NCI-H2107 (cell line): Measurements from ENCODE around the gene SLC25A46.
A peak's percentile ranks its signal among the peaks of the same experiment; 100 is the strongest.
"Not testable (repeated sequence)": the region's sequence is repeated elsewhere in the genome, so short reads cannot be mapped to it uniquely, and the experiment has no call there.

Experiments used
- DNase-seq: peaks from one replicate; lab custom pipeline; 2025; lab: John Stamatoyannopoulos, UW

SLC25A46 gene

DNA sequence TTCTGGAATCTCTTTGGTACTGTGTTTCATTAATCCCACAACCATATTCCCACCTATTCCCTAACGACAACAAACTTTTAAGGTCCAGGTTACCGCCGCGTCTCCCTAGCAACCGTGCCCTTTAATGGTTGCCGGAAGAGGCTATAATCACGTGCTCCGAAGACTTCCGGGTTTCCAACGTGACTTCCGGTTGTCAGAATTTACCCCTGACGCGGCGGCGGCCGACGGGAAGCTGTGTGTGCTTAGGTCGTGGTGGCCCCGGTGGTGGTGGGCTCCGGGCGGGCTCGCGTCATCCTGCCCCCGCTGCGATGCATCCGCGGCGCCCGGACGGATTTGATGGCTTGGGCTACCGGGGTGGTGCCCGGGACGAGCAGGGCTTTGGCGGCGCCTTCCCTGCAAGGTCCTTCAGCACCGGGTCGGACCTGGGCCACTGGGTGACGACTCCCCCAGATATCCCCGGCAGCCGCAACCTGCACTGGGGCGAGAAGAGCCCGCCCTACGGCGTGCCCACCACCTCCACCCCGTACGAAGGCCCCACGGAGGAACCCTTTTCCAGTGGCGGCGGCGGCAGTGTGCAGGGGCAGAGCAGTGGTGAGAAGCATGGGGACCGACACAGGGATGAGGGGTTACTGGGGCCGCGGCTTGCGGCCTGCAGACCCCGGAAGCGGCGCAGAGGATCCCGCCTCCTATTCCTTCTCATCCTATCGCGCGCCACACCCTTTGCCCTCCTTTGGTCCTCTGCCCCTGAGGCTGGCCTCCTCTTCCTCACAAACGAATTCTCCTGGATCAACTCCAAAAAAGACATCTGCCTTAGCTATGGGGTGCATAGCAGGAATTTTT is at the start of gene SLC25A46:
Gene SLC25A46, plus strand, starts transcription at position 196 of the 840 bp plus-strand sequence. Its CDS starts 113 bp downstream, at position 309.
- peak; percentile 64 for DNase-seq

DNA sequence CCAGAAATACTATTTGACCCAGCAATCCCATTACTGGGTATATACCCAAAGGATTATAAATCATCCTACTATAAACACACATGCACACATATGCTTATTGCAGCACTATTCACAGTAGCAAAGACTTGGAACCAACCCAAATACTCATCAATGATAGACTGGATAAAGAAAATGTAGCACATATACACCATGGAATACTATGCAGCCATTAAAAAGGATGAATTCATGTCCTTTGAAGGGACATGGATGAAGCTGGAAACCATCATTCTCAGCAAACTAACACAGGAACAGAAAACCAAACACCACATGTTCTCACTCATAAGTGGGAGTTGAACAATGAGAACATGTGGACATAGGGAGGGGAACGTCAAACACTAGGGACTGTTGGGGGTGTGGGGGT is 48.2 kb upstream of the SLC25A46 start:
- DNase-seq: not testable (repeated sequence)

- DNase-seq: not testable (repeated sequence)
Measured at GRCh38 chr5:110692669-110693068, 46.1 kb upstream of the SLC25A46 start.

GRCh38 chr5:110702300-110702699 is 36.5 kb upstream of the SLC25A46 start:
- DNase-seq: no peak

- DNase-seq: no peak
Measured at GRCh38 chr5:110702704-110703103, 36.1 kb upstream of the SLC25A46 start.

- no peak for DNase-seq
Measured at GRCh38 chr5:110703481-110703880, 35.3 kb upstream of the SLC25A46 start.

GRCh38 chr5:110705349-110705748 is 33.5 kb upstream of the SLC25A46 start:
- no peak for DNase-seq

GRCh38 chr5:110707260-110707844 is 31.5 kb upstream of the SLC25A46 start:
- no peak for DNase-seq

GRCh38 chr5:110716247-110717245 is 22.3 kb upstream of the SLC25A46 start:
- DNase-seq: no peak

DNA sequence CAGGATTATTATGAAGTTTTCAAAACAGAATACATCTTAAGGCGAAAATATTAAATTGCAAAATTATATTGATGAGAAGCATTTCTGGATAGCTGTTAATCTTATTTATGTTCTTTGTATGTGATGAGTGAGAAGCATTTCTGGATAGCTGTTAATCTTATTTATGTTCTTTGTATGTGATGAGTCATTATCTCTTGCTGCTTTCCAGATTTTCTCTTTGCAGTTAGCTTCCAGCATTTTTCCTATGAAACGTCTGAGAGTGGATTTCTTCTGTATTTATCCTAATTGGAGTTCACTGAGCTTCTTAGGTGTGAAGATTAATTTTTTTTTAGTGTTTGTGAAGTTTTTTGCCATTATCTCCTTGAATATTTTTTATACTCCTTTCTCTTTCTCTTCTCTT is 20.5 kb upstream of the SLC25A46 start:
- no peak for DNase-seq

DNA sequence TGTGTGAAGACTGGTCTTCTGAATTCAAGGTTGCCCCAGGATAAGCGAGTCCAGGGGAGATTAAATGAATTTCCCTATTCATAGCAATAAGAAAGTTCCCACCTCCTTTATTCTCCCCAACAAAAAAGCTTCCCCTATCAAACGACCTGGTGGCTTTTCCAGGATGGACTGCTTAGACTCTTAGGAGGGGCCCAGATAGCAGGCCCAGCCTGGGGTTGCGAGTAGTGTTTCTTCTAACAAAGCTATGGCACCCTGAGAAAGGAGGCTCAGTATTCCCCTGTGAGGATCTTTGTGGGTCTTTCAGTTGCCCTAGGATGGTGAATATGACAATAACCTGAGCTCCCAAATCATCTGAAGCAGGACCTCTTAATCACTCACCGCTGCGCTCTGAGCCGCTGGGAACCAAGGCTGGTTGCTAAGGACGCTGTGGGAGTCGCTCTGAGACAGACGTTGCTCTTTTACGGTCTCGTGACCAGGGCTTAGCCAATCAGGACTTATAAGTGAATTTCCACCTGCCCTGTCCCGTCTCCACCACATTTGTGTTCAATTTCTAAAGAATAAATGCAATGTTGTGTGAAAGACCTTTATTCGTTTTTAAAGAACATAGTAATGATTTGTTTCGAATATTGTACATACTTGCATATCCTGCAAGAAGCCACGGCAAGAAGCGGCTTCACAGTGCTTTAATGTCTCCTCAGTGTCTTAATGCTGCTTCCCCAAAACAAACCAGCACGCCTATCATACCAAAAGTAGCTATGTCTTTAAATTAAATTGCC is 12.4 kb upstream of the SLC25A46 start, which contains the start of gene TMEM232:
Gene TMEM232, minus strand, starts transcription at position 423 of the 776 bp plus-strand sequence. CDS start 59,319 bp downstream, outside the sequence.
- peak; percentile 38 for DNase-seq

- peak; percentile 0 for DNase-seq
Measured at GRCh38 chr5:110727025-110727314, 11.8 kb upstream of the SLC25A46 start.

DNA sequence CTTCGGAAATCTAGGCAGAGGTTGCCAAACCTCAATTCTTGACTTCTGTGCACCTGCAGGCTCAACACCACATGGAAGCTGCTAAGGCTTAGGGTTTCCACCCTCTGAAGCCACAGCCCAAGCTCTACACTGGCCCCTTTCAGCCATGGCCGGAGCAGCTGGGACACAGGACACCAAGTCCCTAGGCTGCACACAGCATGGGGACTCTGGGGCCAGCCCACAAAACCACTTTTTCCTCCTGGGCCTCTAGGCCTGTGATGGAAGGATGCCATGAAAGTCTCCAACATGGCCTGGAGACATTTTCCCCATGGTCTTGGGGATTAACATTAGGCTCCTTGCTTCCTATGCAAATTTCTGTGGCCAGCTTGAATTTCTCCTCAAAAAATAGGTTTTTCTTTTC is 7.3 kb upstream of the SLC25A46 start:
- not testable (repeated sequence) for DNase-seq

GRCh38 chr5:110734101-110734500 is 4.7 kb upstream of the SLC25A46 start:
- no peak for DNase-seq

GRCh38 chr5:110735556-110735955 is 3.3 kb upstream of the SLC25A46 start:
- DNase-seq: no peak

- no peak for DNase-seq
Measured at GRCh38 chr5:110736753-110737152, 2.1 kb upstream of the SLC25A46 start.

DNA sequence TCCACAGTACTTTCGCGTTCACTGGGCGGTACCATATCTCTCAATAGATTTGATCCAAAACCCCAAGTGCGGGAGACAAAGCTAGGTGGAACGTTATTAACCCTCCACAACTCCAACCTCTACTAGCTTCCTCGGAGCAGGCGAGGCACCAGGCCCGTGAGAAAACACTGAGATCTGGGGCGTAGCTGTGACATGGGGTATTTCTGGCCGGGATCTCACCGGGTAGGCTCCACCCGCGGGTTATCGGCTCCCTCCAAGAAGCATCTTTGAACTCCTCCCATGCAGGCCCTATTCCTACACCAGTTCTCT is 350 bp upstream of the SLC25A46 start:
- DNase-seq: no peak

DNA sequence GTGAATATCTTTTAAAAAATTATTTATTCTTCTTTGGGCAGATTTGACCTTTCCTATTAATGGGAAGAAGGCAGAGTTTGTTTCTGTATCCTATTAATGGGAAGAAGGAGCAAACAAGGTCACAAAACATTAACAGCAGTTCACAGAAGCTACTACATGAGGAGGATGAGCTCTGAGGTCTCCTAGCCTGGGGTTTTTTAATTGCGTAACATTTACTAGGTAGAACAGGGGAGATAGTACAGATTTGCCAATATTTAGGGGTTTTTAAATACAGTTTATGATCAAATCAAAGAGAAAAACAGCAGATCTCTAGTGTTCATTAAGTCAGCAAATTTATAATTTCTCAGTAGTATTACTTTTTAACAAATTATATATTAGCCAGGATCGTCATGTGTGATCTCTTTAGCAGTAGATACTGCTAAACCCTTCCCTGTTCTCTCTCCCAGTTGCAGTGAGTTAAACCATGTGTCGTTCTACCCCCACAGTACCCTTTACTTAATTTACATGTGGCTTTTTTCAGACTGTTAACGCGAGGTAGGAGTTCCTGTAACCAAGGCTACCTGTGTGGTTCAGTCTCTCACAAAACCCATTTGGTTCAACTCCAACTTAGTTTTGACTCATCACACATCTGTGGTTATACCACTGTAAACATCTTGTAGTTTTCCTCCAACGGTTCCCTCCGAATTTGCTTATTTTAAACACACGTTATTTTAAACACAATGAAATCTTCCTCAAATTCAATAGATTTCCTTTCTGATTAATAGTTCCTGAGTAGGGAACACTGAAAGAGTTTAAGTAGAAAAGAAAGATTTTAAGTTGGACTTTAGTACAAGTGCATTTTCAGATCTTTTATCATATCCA is 13.3 kb downstream of the SLC25A46 start:
- no peak for DNase-seq

DNA sequence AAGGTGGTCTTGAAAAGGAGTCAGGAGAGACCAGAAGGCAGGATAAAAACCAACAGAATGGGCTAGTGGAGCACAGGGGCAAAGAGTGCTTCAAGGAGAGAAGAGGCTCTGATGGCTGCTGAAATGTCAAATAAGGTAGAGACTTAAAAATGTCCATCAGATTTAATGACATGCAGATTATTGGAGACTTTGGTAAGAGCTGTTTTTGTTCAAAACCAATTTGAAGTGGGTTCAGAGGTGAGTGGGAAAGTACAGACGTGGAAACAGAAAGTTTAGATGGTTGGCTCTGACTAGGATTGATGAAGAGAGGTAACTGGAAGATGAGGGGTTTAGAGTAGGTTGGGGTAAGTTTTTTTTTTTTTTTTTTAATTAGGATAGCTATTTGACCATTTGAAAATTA is 14.1 kb downstream of the SLC25A46 start:
- no peak for DNase-seq

- no peak for DNase-seq
Measured at GRCh38 chr5:110753600-110753999, 14.8 kb downstream of the SLC25A46 start.

GRCh38 chr5:110754181-110754580 is 15.4 kb downstream of the SLC25A46 start:
- no peak for DNase-seq
